ENCODE results near the gene UBR1. TPM values are rescaled to one million over a fixed set of nuclear protein-coding genes. Genes with fewer than 3 reads are reported as not detected.
A peak's percentile ranks its signal among the peaks of the same experiment; 100 is the strongest.

Gene UBR1
- total and polyA plus RNA-seq, 2 donors from 2014 or later, result 6.0 to 36.9 TPM

GRCh38 chr15:42999201-42999779, 106.5 kb downstream of the UBR1 start:
- H3K9ac ChIP-seq (ENCODE audit: low read length in 3 of 3), result no peak overlapping the region
- H3K9me3 ChIP-seq (ENCODE audit: control insufficient read depth in 2 of 3, insufficient read depth in 1 of 3, low read length in 3 of 3), result no peaks in the 10 kb centered on the region
- intact Hi-C loops (cut with DNase I), result no loop called here
- TF ChIP-seq, protein P1, sequence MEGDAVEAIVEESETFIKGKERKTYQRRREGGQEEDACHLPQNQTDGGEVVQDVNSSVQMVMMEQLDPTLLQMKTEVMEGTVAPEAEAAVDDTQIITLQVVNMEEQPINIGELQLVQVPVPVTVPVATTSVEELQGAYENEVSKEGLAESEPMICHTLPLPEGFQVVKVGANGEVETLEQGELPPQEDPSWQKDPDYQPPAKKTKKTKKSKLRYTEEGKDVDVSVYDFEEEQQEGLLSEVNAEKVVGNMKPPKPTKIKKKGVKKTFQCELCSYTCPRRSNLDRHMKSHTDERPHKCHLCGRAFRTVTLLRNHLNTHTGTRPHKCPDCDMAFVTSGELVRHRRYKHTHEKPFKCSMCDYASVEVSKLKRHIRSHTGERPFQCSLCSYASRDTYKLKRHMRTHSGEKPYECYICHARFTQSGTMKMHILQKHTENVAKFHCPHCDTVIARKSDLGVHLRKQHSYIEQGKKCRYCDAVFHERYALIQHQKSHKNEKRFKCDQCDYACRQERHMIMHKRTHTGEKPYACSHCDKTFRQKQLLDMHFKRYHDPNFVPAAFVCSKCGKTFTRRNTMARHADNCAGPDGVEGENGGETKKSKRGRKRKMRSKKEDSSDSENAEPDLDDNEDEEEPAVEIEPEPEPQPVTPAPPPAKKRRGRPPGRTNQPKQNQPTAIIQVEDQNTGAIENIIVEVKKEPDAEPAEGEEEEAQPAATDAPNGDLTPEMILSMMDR (IDR thresholded peaks at IDR 0.05; ENCODE audit: borderline replicate concordance, extremely low read depth, insufficient read depth), result no peak
- no peaks in the 10 kb centered on the region for H3K4me1 ChIP-seq (ENCODE audit: control insufficient read depth in 2 of 3, insufficient read depth in 2 of 3, low read depth in 1 of 3, low read length in 3 of 3)
- DNase-seq, result no peak
- FAIRE-seq, result no peak
- H3K27me3 ChIP-seq (ENCODE audit: control insufficient read depth, insufficient read depth, low read length), result no peaks in the 10 kb centered on the region
- H3K27ac ChIP-seq (ENCODE audit: low read depth in 2 of 2, low read length in 2 of 2), result no peak overlapping the region
- peaks cover 2 to 12% (median 4%) of the 10 kb centered on the region in 3 donors for H3K36me3 ChIP-seq (ENCODE audit: control insufficient read depth in 2 of 3, insufficient read depth in 3 of 3, low read length in 3 of 3)
- H3K4me3 ChIP-seq (ENCODE audit: low read length in 3 of 3), result no peak overlapping the region

DNA sequence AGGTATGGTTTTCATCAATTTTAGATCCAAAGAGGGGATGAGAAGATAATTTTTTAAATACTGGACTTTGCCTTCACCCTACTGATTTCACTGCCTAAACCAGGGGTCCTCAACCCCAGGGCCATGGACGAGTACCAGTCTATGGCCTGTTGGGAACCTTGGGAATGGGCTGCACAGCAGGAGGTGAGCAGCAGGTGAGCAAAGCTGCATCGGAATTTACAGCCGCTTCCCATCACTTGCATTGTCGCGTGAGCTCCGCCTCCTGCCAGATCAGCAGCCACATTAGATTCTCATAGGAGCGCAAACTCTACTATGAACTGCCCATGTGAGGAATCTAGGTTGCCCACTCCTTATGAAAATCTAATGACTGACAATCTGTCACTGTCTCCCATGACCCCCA, 109.0 kb downstream of the UBR1 start:
- Histone ChIP-seq H3K27me3 (ENCODE audit: control insufficient read depth, insufficient read depth, low read length) (no peaks in the 10 kb centered on the region), H3K4me3 (ENCODE audit: low read length in 3 of 3) (no peak overlapping the region), H3K27ac (ENCODE audit: low read depth in 2 of 2, low read length in 2 of 2) (no peak overlapping the region), H3K36me3 (ENCODE audit: control insufficient read depth in 2 of 3, insufficient read depth in 3 of 3, low read length in 3 of 3) (peaks cover 0 to 6% (median 2%) of the 10 kb centered on the region in 3 donors), H3K9me3 (ENCODE audit: control insufficient read depth in 2 of 3, insufficient read depth in 1 of 3, low read length in 3 of 3) (no peaks in the 10 kb centered on the region), H3K9ac (ENCODE audit: low read length in 3 of 3) (no peak overlapping the region), H3K4me1 (ENCODE audit: control insufficient read depth in 2 of 3, insufficient read depth in 2 of 3, low read depth in 1 of 3, low read length in 3 of 3) (no peaks in the 10 kb centered on the region)
- no peak for DNase-seq
- no peak for FAIRE-seq
- TF ChIP-seq, protein P1 (IDR thresholded peaks at IDR 0.05; ENCODE audit: borderline replicate concordance, extremely low read depth, insufficient read depth), result no peak
- intact Hi-C loops (cut with DNase I), result no loop called here

DNA sequence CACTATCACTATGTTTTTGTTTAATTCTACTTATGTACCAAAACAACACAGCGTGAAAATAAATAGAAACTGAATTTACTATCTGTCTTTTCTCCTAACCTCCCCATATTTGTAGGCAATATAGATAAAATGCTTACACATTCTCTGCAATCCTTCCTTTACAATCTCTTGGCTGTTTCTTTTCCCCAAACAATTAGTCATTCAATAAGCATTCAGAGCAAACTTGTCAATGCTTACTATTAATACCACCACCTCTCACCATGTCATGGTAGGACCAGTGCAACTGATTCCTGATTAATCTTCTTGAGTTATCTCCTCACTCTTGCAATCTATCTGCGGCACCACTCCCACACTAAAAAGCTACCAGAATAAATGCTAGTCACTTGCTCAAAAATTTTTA, 111.3 kb downstream of the UBR1 start:
- TF ChIP-seq, protein P1 (IDR thresholded peaks at IDR 0.05; ENCODE audit: borderline replicate concordance, extremely low read depth, insufficient read depth), result no peak
- H3K4me3 ChIP-seq (ENCODE audit: low read length in 3 of 3), result no peak overlapping the region
- no peak overlapping the region for H3K27ac ChIP-seq (ENCODE audit: low read depth in 2 of 2, low read length in 2 of 2)
- FAIRE-seq, result no peak
- intact Hi-C loops (cut with DNase I), result no loop called here
- no peak overlapping the region for H3K9ac ChIP-seq (ENCODE audit: low read length in 3 of 3)
- no peaks in the 10 kb centered on the region for H3K9me3 ChIP-seq (ENCODE audit: control insufficient read depth in 2 of 3, insufficient read depth in 1 of 3, low read length in 3 of 3)
- no peaks in the 10 kb centered on the region for H3K27me3 ChIP-seq (ENCODE audit: control insufficient read depth, insufficient read depth, low read length)
- H3K4me1 ChIP-seq (ENCODE audit: control insufficient read depth in 2 of 3, insufficient read depth in 2 of 3, low read depth in 1 of 3, low read length in 3 of 3), result no peaks in the 10 kb centered on the region
- H3K36me3 ChIP-seq (ENCODE audit: control insufficient read depth in 2 of 3, insufficient read depth in 3 of 3, low read length in 3 of 3), result peaks cover 0 to 6% (median 2%) of the 10 kb centered on the region in 3 donors
- DNase-seq, result no peak

DNA sequence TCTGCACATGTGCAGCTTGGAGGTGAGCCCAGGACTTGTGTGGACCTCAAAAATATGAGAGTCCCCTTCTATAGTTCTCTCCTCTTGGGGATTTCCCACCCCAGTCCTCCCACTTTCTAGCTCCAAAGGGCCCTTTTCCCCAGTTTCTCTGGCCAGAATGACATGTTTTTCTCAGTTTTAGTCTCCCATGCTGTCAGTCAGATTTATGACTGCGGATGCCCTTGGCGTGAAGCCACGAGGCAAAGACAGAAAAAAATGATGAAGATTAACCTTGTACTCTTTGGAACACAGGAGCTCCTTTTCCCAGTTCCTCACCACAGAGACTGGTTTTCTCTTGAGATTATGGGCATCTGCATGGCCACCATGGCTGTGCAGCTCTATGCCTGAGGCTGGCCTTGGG, 113.2 kb downstream of the UBR1 start:
- peak in 1 of 5 donors; percentile 2 for DNase-seq
- TF ChIP-seq, protein P1 (IDR thresholded peaks at IDR 0.05; ENCODE audit: borderline replicate concordance, extremely low read depth, insufficient read depth), result no peak
- H3K36me3 ChIP-seq (ENCODE audit: control insufficient read depth in 2 of 3, insufficient read depth in 3 of 3, low read length in 3 of 3), result peaks cover 4 to 6% (median 6%) of the 10 kb centered on the region in 3 donors
- H3K27me3 ChIP-seq (ENCODE audit: control insufficient read depth, insufficient read depth, low read length), result no peaks in the 10 kb centered on the region
- FAIRE-seq, result no peak
- no peaks in the 10 kb centered on the region for H3K4me1 ChIP-seq (ENCODE audit: control insufficient read depth in 2 of 3, insufficient read depth in 2 of 3, low read depth in 1 of 3, low read length in 3 of 3)
- no peak overlapping the region for H3K9ac ChIP-seq (ENCODE audit: low read length in 3 of 3)
- intact Hi-C loops (cut with DNase I), result no loop called here
- H3K9me3 ChIP-seq (ENCODE audit: control insufficient read depth in 2 of 3, insufficient read depth in 1 of 3, low read length in 3 of 3), result no peaks in the 10 kb centered on the region
- H3K27ac ChIP-seq (ENCODE audit: low read depth in 2 of 2, low read length in 2 of 2), result no peak overlapping the region
- no peak overlapping the region for H3K4me3 ChIP-seq (ENCODE audit: low read length in 3 of 3)
